Stomach (tissue), 4 donors: Measurements from ENCODE around the gene ADRA2C.

ENCODE experiments used
- CTCF ChIP-seq, 7 experiments: fragments of 450-650 bp in 4 of 7; fragments of 200-600 bp in 3 of 7; sonication (generic) in 3 of 7; IDR thresholded peaks; one replicate each; pipeline ENCODE4 v1.5.1; 2016 to 2019; ENCODE audit warnings: antibody characterized with exemption in 7 of 7, control low read depth in 2 of 7, mild to moderate bottlenecking in 1 of 7
- EP300 ChIP-seq: sonication (generic); formaldehyde crosslinking; IDR thresholded peaks from one replicate; pipeline ENCODE4 v1.6.1; 2017; ENCODE audit warnings: antibody characterized with exemption
- POLR2A ChIP-seq, 4 donors: fragments of 450-650 bp; IDR thresholded peaks; one replicate each; pipeline ENCODE4 v1.6.1; 2016; ENCODE audit warnings: antibody characterized with exemption in 4 of 4, control low read depth in 2 of 4, mild to moderate bottlenecking in 1 of 4, moderate library complexity in 1 of 4

DNA sequence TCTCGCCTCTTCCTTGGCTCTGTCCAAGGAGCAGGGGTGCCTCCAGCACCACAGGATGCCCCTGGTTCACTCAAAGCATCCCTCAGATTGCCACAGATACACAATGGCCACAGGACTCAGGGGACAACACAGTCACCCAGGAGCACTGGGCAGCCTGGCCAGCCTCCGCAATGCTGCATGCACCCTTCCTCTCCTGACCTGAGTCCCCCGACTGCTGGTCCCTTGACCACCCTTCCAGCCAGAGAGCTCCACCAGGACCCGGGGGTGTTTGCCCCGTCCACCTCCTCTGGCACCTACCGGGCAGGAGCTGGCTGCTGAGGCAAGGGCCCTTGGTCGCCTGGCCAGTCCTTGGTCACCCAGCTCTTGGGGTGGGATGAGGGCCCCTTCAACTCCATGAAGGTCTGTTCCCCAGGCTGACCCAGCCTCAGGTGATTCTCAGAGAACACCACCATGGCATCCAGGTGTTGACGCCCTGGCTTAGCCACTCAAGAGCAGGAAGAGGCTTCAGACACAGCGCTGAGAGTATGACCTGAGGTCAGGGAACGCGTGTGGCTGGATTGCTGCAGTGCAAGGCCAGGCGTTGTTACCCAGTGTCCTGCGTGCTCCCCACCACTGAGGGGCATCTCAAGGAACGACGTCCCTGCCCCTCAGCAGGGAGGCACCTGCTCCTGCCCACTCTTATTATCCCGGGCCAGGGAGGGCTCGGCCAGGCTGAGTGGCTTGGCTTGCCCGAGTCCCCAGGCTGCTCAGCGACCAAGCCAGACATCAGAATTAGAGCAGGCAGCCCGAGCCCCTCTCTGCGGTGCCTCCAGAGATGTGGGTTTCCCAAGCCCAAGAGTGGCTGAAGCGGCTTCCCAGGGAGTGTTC, 10.2 kb downstream of the ADRA2C start:
- TF ChIP-seq POLR2A (IDR thresholded peaks at IDR 0.05): no peak
- TF ChIP-seq CTCF (IDR thresholded peaks at IDR 0.05): no peak
- TF ChIP-seq EP300: no peak
